ENCODE measurements around the gene SMARCAL1.

Gene SMARCAL1

DNA sequence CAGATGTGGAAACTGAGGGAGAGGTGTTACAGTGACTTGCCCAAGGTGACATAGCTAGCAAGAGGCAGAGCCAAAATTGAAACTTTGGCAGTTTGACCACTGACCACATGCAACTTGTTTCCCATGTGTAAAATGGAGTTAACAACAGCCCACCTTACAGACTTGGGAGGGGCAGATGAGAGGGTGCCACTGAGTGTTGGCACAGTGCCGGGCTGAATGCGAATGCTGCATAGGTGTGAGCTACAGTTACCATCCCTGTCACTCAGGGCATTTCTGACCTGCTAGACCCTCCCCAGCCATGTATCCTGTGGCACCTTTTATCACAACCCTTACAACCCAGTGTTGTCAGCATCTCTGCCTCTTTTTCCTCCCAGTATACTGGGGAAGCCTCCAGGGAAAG lies 10.8 kb downstream of the SMARCAL1 start:
- peaks cover 65% of the 10 kb centered on the region for H3K36me3 ChIP-seq (ENCODE audit: insufficient read depth, insufficient read length, low read length)
- TF ChIP-seq YY1 (IDR thresholded peaks at IDR 0.05; ENCODE audit: insufficient read depth, insufficient read length) (no peak), ZNF274 (IDR thresholded peaks at IDR 0.05; ENCODE audit: low read depth, low read length) (no peak), SUZ12 (IDR thresholded peaks at IDR 0.05; ENCODE audit: extremely low read depth, insufficient read depth, insufficient read length) (no peak)

DNA sequence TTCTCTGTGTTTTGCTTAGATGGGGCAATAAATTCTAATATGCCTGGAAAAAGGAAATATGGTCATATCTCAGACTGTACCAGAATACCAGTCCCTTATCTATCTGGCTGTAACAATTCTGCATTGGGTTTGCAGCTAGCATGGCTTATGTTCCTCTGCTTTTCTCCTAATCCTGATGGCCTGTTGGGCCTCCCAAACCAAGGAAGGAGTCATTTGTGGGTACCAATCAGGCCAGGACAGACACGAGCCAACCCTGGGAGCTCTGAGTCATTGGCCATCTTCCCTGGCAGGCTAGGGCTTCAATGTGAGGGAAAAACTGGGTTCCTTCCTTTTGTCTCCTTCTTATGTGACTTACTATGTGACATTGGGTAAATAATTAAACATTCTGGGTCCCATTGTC lies 12.0 kb downstream of the SMARCAL1 start:
- DNase-seq (ENCODE audit: low read depth, low spot score), result no peak

More for the DNA sequence above, 10.8 kb downstream of the SMARCAL1 start:
- Histone ChIP-seq H3K9me3 (ENCODE audit: insufficient read depth, low read length) (peaks cover 21% of the 10 kb centered on the region; the same call in 1 of the 2 replicates), H3K9ac (ENCODE audit: insufficient read length, low read depth) (no peak overlapping the region), H3K27me3 (ENCODE audit: insufficient read depth, insufficient read length) (no peaks in the 10 kb centered on the region), H3K4me1 (ENCODE audit: insufficient read depth, insufficient read length) (no peaks in the 10 kb centered on the region), H3K4me3 (ENCODE audit: insufficient read length, low read depth) (no peak overlapping the region)
- no peak for DNase-seq (ENCODE audit: low read depth, low spot score)

DNA sequence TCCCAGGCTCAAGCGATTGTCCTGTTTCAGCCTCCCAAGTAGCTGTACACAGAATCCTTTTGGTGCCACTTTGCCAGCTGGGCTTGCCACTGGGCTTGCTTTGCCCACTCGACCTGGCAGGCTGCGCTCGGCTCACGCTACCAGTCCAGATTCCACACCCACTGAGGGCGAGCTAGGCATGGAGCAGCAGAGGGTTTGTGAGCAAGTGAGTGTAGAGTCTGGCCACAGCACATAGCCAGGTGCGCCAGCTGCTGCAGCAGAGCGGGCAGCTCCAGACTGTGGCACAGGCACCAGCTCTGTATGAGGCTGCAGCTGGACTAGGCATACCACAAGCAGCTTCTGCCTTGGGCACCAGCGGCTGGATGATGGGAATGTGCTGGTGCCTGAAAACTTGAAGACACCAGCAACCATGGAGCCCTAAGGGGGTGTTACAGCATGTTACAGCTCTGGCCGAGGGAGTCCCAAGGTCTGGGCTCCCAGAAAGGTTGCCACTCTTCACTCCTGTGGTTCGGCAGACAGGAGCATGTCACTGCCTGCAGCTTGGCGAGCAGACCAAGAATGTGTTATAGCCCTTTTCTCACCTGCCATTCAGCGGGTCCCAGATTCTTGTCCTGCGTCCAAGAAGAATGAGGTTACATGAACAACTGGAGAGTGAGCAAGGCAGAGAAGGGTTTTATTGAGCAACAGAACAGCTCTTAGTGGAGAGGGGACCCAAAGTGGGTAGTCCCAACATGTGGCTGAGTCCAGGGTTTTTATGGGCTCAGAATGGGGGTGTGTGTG lies 12.9 kb downstream of the SMARCAL1 start:
- H3K9ac ChIP-seq (ENCODE audit: insufficient read length, low read depth), result no peak overlapping the region
- peaks cover 80% of the 10 kb centered on the region for H3K36me3 ChIP-seq (ENCODE audit: insufficient read depth, insufficient read length, low read length)
- no peak overlapping the region for H3K4me3 ChIP-seq (ENCODE audit: insufficient read length, low read depth)
- H3K4me1 ChIP-seq (ENCODE audit: insufficient read depth, insufficient read length), result no peaks in the 10 kb centered on the region
- TF ChIP-seq YY1 (IDR thresholded peaks at IDR 0.05; ENCODE audit: insufficient read depth, insufficient read length) (no peak), ZNF274 (IDR thresholded peaks at IDR 0.05; ENCODE audit: low read depth, low read length) (no peak)
- peaks cover 21% of the 10 kb centered on the region; the same call in 1 of the 2 replicates for H3K9me3 ChIP-seq (ENCODE audit: insufficient read depth, low read length)
- no peak for DNase-seq (ENCODE audit: low read depth, low spot score)
- no peaks in the 10 kb centered on the region for H3K27me3 ChIP-seq (ENCODE audit: insufficient read depth, insufficient read length)

More for the DNA sequence above, 12.0 kb downstream of the SMARCAL1 start:
- Histone ChIP-seq H3K9ac (ENCODE audit: insufficient read length, low read depth) (no peak overlapping the region), H3K4me3 (ENCODE audit: insufficient read length, low read depth) (no peak overlapping the region), H3K4me1 (ENCODE audit: insufficient read depth, insufficient read length) (no peaks in the 10 kb centered on the region), H3K36me3 (ENCODE audit: insufficient read depth, insufficient read length, low read length) (peaks cover 74% of the 10 kb centered on the region), H3K27me3 (ENCODE audit: insufficient read depth, insufficient read length) (no peaks in the 10 kb centered on the region), H3K9me3 (ENCODE audit: insufficient read depth, low read length) (peaks cover 21% of the 10 kb centered on the region; the same call in 1 of the 2 replicates)
- TF ChIP-seq ZNF274 (IDR thresholded peaks at IDR 0.05; ENCODE audit: low read depth, low read length), result no peak
- no peak for TF ChIP-seq SUZ12 (IDR thresholded peaks at IDR 0.05; ENCODE audit: extremely low read depth, insufficient read depth, insufficient read length)
- TF ChIP-seq YY1 (IDR thresholded peaks at IDR 0.05; ENCODE audit: insufficient read depth, insufficient read length), result no peak

DNA sequence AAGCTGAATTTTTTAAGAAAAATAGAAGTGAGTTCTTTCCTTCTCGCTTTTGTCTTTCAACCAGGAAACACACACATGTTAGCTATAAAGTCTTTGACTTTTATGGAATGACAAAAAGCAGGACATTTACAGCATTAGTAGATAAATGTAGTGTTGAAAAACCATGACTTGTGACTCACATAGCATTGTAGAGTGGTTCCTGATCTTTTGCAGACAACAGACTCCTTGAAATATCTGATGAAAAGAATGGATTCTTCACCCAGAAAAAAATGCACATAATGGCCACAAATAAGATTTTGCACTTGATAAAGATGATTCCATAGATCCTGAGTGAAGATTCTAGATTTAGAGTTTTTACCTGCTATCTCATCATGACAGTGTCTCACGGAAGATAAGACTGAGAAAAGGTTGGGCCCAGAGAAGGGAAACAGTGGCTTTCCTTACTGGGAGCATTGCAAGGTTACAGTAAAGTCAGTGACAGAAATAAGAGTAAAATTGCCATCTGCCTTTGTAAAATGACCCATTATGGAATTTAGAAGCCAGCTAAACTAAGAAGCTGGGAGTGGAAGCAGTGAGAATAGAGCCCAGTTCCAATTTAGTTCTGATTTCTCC lies 14.0 kb downstream of the SMARCAL1 start:
- Histone ChIP-seq H3K9me3 (ENCODE audit: insufficient read depth, low read length) (peaks cover 21% of the 10 kb centered on the region; the same call in 1 of the 2 replicates), H3K9ac (ENCODE audit: insufficient read length, low read depth) (no peak overlapping the region), H3K36me3 (ENCODE audit: insufficient read depth, insufficient read length, low read length) (peaks cover 80% of the 10 kb centered on the region), H3K27me3 (ENCODE audit: insufficient read depth, insufficient read length) (no peaks in the 10 kb centered on the region), H3K4me3 (ENCODE audit: insufficient read length, low read depth) (no peak overlapping the region), H3K4me1 (ENCODE audit: insufficient read depth, insufficient read length) (no peaks in the 10 kb centered on the region)
- no peak for DNase-seq (ENCODE audit: low read depth, low spot score)
- TF ChIP-seq YY1 (IDR thresholded peaks at IDR 0.05; ENCODE audit: insufficient read depth, insufficient read length) (no peak), SUZ12 (IDR thresholded peaks at IDR 0.05; ENCODE audit: extremely low read depth, insufficient read depth, insufficient read length) (no peak)

DNA sequence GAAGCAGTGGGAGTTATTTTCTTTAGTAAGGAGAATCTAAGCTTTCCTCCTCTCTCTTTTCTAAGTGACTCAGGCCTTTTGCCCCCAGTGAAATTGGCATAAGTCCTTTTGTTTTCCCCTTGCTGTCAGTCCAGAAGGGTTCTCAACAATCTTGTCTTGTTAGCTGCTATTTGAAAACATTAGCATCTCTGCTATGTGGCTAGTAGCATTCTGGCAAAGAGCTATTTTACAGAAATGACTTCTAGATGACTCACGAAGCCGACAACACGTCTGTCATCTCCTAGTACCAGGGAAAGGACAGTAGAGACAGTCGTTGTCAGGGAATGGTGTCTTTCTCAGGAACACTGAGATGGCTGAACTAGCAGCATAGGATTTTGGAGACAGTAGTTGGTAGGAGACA lies 14.7 kb downstream of the SMARCAL1 start:
- Histone ChIP-seq H3K36me3 (ENCODE audit: insufficient read depth, insufficient read length, low read length) (peaks cover 80% of the 10 kb centered on the region), H3K4me3 (ENCODE audit: insufficient read length, low read depth) (no peak overlapping the region), H3K9me3 (ENCODE audit: insufficient read depth, low read length) (peaks cover 21% of the 10 kb centered on the region; the same call in 1 of the 2 replicates), H3K9ac (ENCODE audit: insufficient read length, low read depth) (no peak overlapping the region), H3K4me1 (ENCODE audit: insufficient read depth, insufficient read length) (no peaks in the 10 kb centered on the region), H3K27me3 (ENCODE audit: insufficient read depth, insufficient read length) (no peaks in the 10 kb centered on the region)
- peak; percentile 28 for DNase-seq (ENCODE audit: low read depth, low spot score)
- no peak for TF ChIP-seq SUZ12 (IDR thresholded peaks at IDR 0.05; ENCODE audit: extremely low read depth, insufficient read depth, insufficient read length)

DNA sequence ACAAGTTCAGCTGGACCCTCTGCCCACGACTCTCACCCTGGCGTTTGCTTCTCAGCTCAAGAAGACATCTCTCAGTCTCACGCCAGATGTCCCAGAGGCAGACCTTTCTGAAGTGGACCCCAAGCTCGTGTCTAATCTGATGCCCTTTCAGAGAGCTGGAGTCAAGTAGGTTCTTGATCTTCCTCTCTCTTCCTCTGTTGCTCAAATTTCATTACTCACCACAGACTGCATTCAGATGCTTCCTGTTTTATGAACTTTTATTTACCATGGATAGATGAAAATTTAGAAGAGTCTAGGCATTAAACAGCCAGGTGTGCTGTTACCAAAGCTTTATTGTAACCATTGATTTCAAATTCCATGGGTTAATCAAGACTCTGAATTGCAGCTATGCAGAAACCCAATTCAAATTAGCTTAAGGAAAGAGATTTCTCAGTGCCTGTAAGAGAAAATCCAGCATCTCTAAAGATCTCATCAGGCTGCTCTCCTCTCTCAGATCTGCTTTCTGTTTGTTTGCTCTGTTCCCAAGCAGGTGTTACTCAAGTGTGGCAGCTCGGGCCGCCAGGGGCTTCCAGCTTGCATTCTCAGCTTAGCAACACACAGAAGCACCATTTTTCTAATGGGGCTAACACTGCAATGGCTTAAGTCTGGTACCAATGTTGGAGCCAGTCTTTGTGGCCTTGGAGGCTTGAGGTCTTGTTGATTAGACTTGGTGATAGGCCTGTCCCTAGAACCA lies 16.5 kb downstream of the SMARCAL1 start:
- H3K27me3 ChIP-seq (ENCODE audit: insufficient read depth, insufficient read length), result no peaks in the 10 kb centered on the region
- no peaks in the 10 kb centered on the region for H3K4me1 ChIP-seq (ENCODE audit: insufficient read depth, insufficient read length)
- H3K9ac ChIP-seq (ENCODE audit: insufficient read length, low read depth), result no peak overlapping the region
- no peak overlapping the region for H3K4me3 ChIP-seq (ENCODE audit: insufficient read length, low read depth)
- TF ChIP-seq ZNF274 (IDR thresholded peaks at IDR 0.05; ENCODE audit: low read depth, low read length) (no peak), YY1 (IDR thresholded peaks at IDR 0.05; ENCODE audit: insufficient read depth, insufficient read length) (no peak), SUZ12 (IDR thresholded peaks at IDR 0.05; ENCODE audit: extremely low read depth, insufficient read depth, insufficient read length) (no peak)
- peaks cover 79% of the 10 kb centered on the region for H3K36me3 ChIP-seq (ENCODE audit: insufficient read depth, insufficient read length, low read length)
- DNase-seq (ENCODE audit: low read depth, low spot score), result no peak
- H3K9me3 ChIP-seq (ENCODE audit: insufficient read depth, low read length), result peaks cover 21% of the 10 kb centered on the region; the same call in 1 of the 2 replicates

DNA sequence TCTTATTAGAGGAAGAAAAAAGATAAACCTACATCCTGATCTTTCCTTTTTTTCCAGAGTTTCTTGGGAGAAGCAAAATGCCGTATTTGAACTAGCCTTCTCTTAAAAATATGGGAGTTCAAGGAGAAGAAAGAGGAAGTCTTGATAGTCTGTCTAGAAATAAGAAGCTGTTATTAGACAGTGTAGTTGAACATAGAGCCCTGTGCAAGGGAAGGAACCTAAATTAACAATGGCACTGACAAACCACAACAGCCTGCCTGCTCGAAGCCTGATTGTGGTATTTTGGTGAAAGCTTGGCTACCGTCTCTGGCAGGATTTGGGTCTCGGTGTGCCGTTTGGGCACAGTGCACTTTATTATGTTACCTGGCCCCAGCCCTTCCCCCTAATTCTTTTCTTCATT lies 17.1 kb downstream of the SMARCAL1 start:
- Histone ChIP-seq H3K9ac (ENCODE audit: insufficient read length, low read depth) (no peak overlapping the region), H3K9me3 (ENCODE audit: insufficient read depth, low read length) (peaks cover 15% of the 10 kb centered on the region; the same call in 1 of the 2 replicates), H3K36me3 (ENCODE audit: insufficient read depth, insufficient read length, low read length) (peaks cover 78% of the 10 kb centered on the region), H3K27me3 (ENCODE audit: insufficient read depth, insufficient read length) (no peaks in the 10 kb centered on the region), H3K4me3 (ENCODE audit: insufficient read length, low read depth) (no peak overlapping the region), H3K4me1 (ENCODE audit: insufficient read depth, insufficient read length) (no peaks in the 10 kb centered on the region)
- DNase-seq (ENCODE audit: low read depth, low spot score), result no peak
- no peak for TF ChIP-seq YY1 (IDR thresholded peaks at IDR 0.05; ENCODE audit: insufficient read depth, insufficient read length)
- no peak for TF ChIP-seq SUZ12 (IDR thresholded peaks at IDR 0.05; ENCODE audit: extremely low read depth, insufficient read depth, insufficient read length)
- no peak for TF ChIP-seq ZNF274 (IDR thresholded peaks at IDR 0.05; ENCODE audit: low read depth, low read length)

Measured in NT2/D1 (cell line).